Naive B cell (primary cell): Measurements from ENCODE around the gene SPIRE2. TPM values are rescaled to one million over a fixed set of nuclear protein-coding genes. Genes with fewer than 3 reads are reported as not detected.
"Not testable (repeated sequence)": the region's sequence is repeated elsewhere in the genome, so short reads cannot be mapped to it uniquely, and the experiment has no call there.

Experiments
- ATAC-seq, 2 donors: fragments of 150-1000 bp; cut with Tn5 transposase; 2 replicates each; pipeline ENCODE4 v1.10.0; 2021; ENCODE audit warnings: low read depth in 2 of 2, mild to moderate bottlenecking in 2 of 2, moderate library complexity in 2 of 2
- DNase-seq: peaks from one replicate; pipeline ENCODE4 v3.0.0; 2022
- H3K27ac Mint-ChIP-seq, 6 donors: one replicate each; pipeline ENCODE4 v1.8.0; 2020 to 2022; ENCODE audit warnings: mild to moderate bottlenecking in 6 of 6, mixed read lengths in 6 of 6, moderate library complexity in 5 of 6, inconsistent platforms in 2 of 6
- H3K27me3 Mint-ChIP-seq, 3 donors: one replicate each; pipeline ENCODE4 v1.8.0; 2021 to 2022; ENCODE audit warnings: mixed read lengths in 3 of 3, mild to moderate bottlenecking in 1 of 3
- H3K36me3 Mint-ChIP-seq, 2 donors: one replicate each; pipeline ENCODE4 v1.8.0; 2020 to 2022; ENCODE audit warnings: mixed read lengths in 2 of 2, inconsistent platforms in 1 of 2, mild to moderate bottlenecking in 1 of 2
- H3K4me1 Mint-ChIP-seq, 3 donors: one replicate each; pipeline ENCODE4 v1.8.0; 2020 to 2022; ENCODE audit warnings: mixed read lengths in 3 of 3, inconsistent platforms in 1 of 3, mild to moderate bottlenecking in 1 of 3, moderate library complexity in 1 of 3
- H3K4me3 Mint-ChIP-seq, 8 donors: one replicate each; pipeline ENCODE4 v1.8.0; 2020 to 2022; ENCODE audit warnings: mild to moderate bottlenecking in 8 of 8, mixed read lengths in 8 of 8, moderate library complexity in 8 of 8, inconsistent platforms in 2 of 8
- H3K9me3 Mint-ChIP-seq, 7 donors: one replicate each; pipeline ENCODE4 v1.8.0; 2020 to 2022; ENCODE audit warnings: mixed read lengths in 7 of 7, mild to moderate bottlenecking in 5 of 7, inconsistent platforms in 2 of 7, moderate library complexity in 1 of 7
- polyA plus RNA-seq, 6 donors: library from polyadenylated mRNA; unstranded; fragments of 300-500 nt; fragmentation: Illumina TruSeq; gene quantifications; one replicate each; pipeline ENCODE4 v1.2.3, GENCODE V29; 2021; ENCODE audit warnings: low read depth in 6 of 6

The SPIRE2 gene
- polyA plus RNA-seq, 6 donors from 2014 or later = 0.09 to 0.57 (median 0.20) TPM; not detected in 3

- no peak overlapping the region for H3K27ac Mint-ChIP-seq
- DNase-seq (no peak), ATAC-seq (no peak)
- no peaks in the 10 kb centered on the region for H3K36me3 Mint-ChIP-seq
- peaks cover 6 to 11% (median 6%) of the 10 kb centered on the region in 3 donors for H3K4me1 Mint-ChIP-seq
- H3K4me3 Mint-ChIP-seq = no peak overlapping the region
- H3K9me3 Mint-ChIP-seq = no peaks in the 10 kb centered on the region
- H3K27me3 Mint-ChIP-seq = no peaks in the 10 kb centered on the region
Measured at GRCh38 chr16:89793955-89794354, 34.3 kb upstream of the SPIRE2 start.

GRCh38 chr16:89795676-89796075, 32.6 kb upstream of the SPIRE2 start:
- Mint-ChIP-seq H3K4me3 (no peak overlapping the region), H3K4me1 (peaks cover 6 to 11% (median 6%) of the 10 kb centered on the region in 3 donors), H3K27ac (peak overlapping the region in 1 of 6 donors; percentile 27), H3K36me3 (no peaks in the 10 kb centered on the region), H3K27me3 (no peaks in the 10 kb centered on the region), H3K9me3 (no peaks in the 10 kb centered on the region)
- ATAC-seq = no peak
- DNase-seq = no peak

GRCh38 chr16:89796104-89796503, 32.2 kb upstream of the SPIRE2 start:
- Mint-ChIP-seq H3K4me1 (peaks cover 6 to 11% (median 6%) of the 10 kb centered on the region in 3 donors), H3K4me3 (no peak overlapping the region), H3K9me3 (no peaks in the 10 kb centered on the region), H3K36me3 (no peaks in the 10 kb centered on the region), H3K27me3 (no peaks in the 10 kb centered on the region), H3K27ac (no peak overlapping the region)
- DNase-seq (no peak), ATAC-seq (no peak)

- H3K36me3 Mint-ChIP-seq = no peaks in the 10 kb centered on the region
- no peak for DNase-seq
- no peak for ATAC-seq
- no peaks in the 10 kb centered on the region for H3K9me3 Mint-ChIP-seq
- H3K27me3 Mint-ChIP-seq = no peaks in the 10 kb centered on the region
- H3K27ac Mint-ChIP-seq = peak overlapping the region in 1 of 6 donors; percentile 11
- no peak overlapping the region for H3K4me3 Mint-ChIP-seq
- peaks cover 0 to under 1% (median 0%) of the 10 kb centered on the region in 3 donors for H3K4me1 Mint-ChIP-seq
Measured at GRCh38 chr16:89798126-89798525, 30.1 kb upstream of the SPIRE2 start.

GRCh38 chr16:89798832-89799370, 29.4 kb upstream of the SPIRE2 start:
- DNase-seq (no peak), ATAC-seq (no peak)
- Mint-ChIP-seq H3K36me3 (no peaks in the 10 kb centered on the region), H3K4me3 (no peak overlapping the region), H3K27me3 (no peaks in the 10 kb centered on the region), H3K9me3 (no peaks in the 10 kb centered on the region), H3K4me1 (no peaks in the 10 kb centered on the region), H3K27ac (peak overlapping the region in 1 of 6 donors; percentile 38)

- DNase-seq (no peak), ATAC-seq (no peak)
- Mint-ChIP-seq H3K4me1 (no peaks in the 10 kb centered on the region), H3K27ac (no peak overlapping the region), H3K9me3 (no peaks in the 10 kb centered on the region), H3K27me3 (no peaks in the 10 kb centered on the region), H3K4me3 (no peak overlapping the region), H3K36me3 (no peaks in the 10 kb centered on the region)
Measured at GRCh38 chr16:89801800-89802199, 26.5 kb upstream of the SPIRE2 start.

- ATAC-seq (no peak), DNase-seq (no peak)
- Mint-ChIP-seq H3K4me3 (no peak overlapping the region), H3K27ac (no peak overlapping the region), H3K36me3 (no peaks in the 10 kb centered on the region), H3K27me3 (no peaks in the 10 kb centered on the region), H3K9me3 (no peaks in the 10 kb centered on the region), H3K4me1 (no peaks in the 10 kb centered on the region)
Measured at GRCh38 chr16:89805136-89805905, 23.0 kb upstream of the SPIRE2 start.

- H3K27ac Mint-ChIP-seq = peak overlapping the region in 1 of 6 donors; percentile 28
- ATAC-seq, H3K27me3 Mint-ChIP-seq, H3K9me3 Mint-ChIP-seq, DNase-seq, H3K4me1 Mint-ChIP-seq, H3K36me3 Mint-ChIP-seq, H3K4me3 Mint-ChIP-seq: not testable (repeated sequence)
Measured at GRCh38 chr16:89806589-89807193, 21.6 kb upstream of the SPIRE2 start.

- Mint-ChIP-seq H3K36me3 (no peaks in the 10 kb centered on the region), H3K27ac (no peak overlapping the region), H3K9me3 (no peaks in the 10 kb centered on the region), H3K4me1 (no peaks in the 10 kb centered on the region), H3K27me3 (no peaks in the 10 kb centered on the region), H3K4me3 (peak overlapping the region in 2 of 8 donors; percentile 14 to 52)
- no peak for ATAC-seq
- no peak for DNase-seq
Measured at GRCh38 chr16:89808475-89808874, 19.8 kb upstream of the SPIRE2 start.

GRCh38 chr16:89811321-89811720, 17.0 kb upstream of the SPIRE2 start:
- H3K9me3 Mint-ChIP-seq = no peaks in the 10 kb centered on the region

GRCh38 chr16:89815639-89816348, 12.5 kb upstream of the SPIRE2 start:
- DNase-seq (peak; percentile 11), ATAC-seq (peak; percentile 9)
- Mint-ChIP-seq H3K9me3 (no peaks in the 10 kb centered on the region), H3K4me3 (peak overlapping the region; percentile 74 to 90 (median 84)), H3K4me1 (peaks cover 4 to 7% (median 5%) of the 10 kb centered on the region in 3 donors), H3K36me3 (no peaks in the 10 kb centered on the region), H3K27me3 (no peaks in the 10 kb centered on the region), H3K27ac (peak overlapping the region in 1 of 6 donors; percentile 24)

More at GRCh38 chr16:89811321-89811720, 17.0 kb upstream of the SPIRE2 start:
- no peak for ATAC-seq
- Mint-ChIP-seq H3K27ac (no peak overlapping the region), H3K36me3 (no peaks in the 10 kb centered on the region), H3K4me1 (peaks cover 0 to 3% (median 0%) of the 10 kb centered on the region in 3 donors), H3K4me3 (no peak overlapping the region), H3K27me3 (no peaks in the 10 kb centered on the region)
- no peak for DNase-seq

- not testable (repeated sequence) for ATAC-seq, H3K27me3 Mint-ChIP-seq, H3K9me3 Mint-ChIP-seq, H3K4me1 Mint-ChIP-seq, H3K36me3 Mint-ChIP-seq, DNase-seq
- peak overlapping the region in 1 of 6 donors; percentile 52 for H3K27ac Mint-ChIP-seq
- peak overlapping the region in 3 of 8 donors; percentile 56 to 68 (median 59) for H3K4me3 Mint-ChIP-seq
Measured at GRCh38 chr16:89818851-89819403, 9.3 kb upstream of the SPIRE2 start.

- H3K4me3 Mint-ChIP-seq = peak overlapping the region in 2 of 8 donors; percentile 59 to 68
- H3K27me3 Mint-ChIP-seq, H3K9me3 Mint-ChIP-seq, DNase-seq, H3K36me3 Mint-ChIP-seq, H3K4me1 Mint-ChIP-seq, H3K27ac Mint-ChIP-seq, ATAC-seq: not testable (repeated sequence)
Measured at GRCh38 chr16:89819448-89819847, 8.8 kb upstream of the SPIRE2 start.
